GM08714 (cell line): Measurements from ENCODE around the gene XPR1.
"Not testable (repeated sequence)": the region's sequence is repeated elsewhere in the genome, so short reads cannot be mapped to it uniquely, and the experiment has no call there.

Experiments used
- H3K4me3 ChIP-seq: fragments of 200-500 bp; sonication (Bioruptor generic); 2 replicates; pipeline ENCODE4 v1.5.1; 2014; ENCODE audit warnings: mild to moderate bottlenecking, low read length, inconsistent platforms
- ZNF274 ChIP-seq: IDR thresholded peaks from 2 replicates; pipeline ENCODE4 v1.6.1; 2012; ENCODE audit warnings: mild to moderate bottlenecking, low read depth, low read length

Gene XPR1

GRCh38 chr1:180627411-180627810 is 4.4 kb upstream of the XPR1 start:
- H3K4me3 ChIP-seq = no peak overlapping the region
- TF ChIP-seq ZNF274 = no peak

GRCh38 chr1:180628646-180629045 is 3.2 kb upstream of the XPR1 start:
- no peak for TF ChIP-seq ZNF274
- no peak overlapping the region for H3K4me3 ChIP-seq

- no peak for TF ChIP-seq ZNF274
Observed at GRCh38 chr1:180630408-180631193, 1.2 kb upstream of the XPR1 start.

GRCh38 chr1:180631194-180631765 is 542 bp upstream of the XPR1 start:
- no peak for TF ChIP-seq ZNF274
- no peak overlapping the region; the same call in 1 of the 2 replicates for H3K4me3 ChIP-seq

More at GRCh38 chr1:180630408-180631193, 1.2 kb upstream of the XPR1 start:
- no peak overlapping the region; the same call in 1 of the 2 replicates for H3K4me3 ChIP-seq

- peak overlapping the region; percentile 84 for H3K4me3 ChIP-seq
- no peak for TF ChIP-seq ZNF274
Observed at GRCh38 chr1:180632326-180633056, 669 bp downstream of the XPR1 start.

- no peak for TF ChIP-seq ZNF274
- peak overlapping the region; percentile 84; the same call in 1 of the 2 replicates for H3K4me3 ChIP-seq
Observed at GRCh38 chr1:180633057-180634056, 1.5 kb downstream of the XPR1 start.

GRCh38 chr1:180636138-180636537 is 4.3 kb downstream of the XPR1 start:
- TF ChIP-seq ZNF274 = no peak
- no peak overlapping the region for H3K4me3 ChIP-seq

- no peak overlapping the region for H3K4me3 ChIP-seq
- no peak for TF ChIP-seq ZNF274
Observed at GRCh38 chr1:180639871-180640270, 8.0 kb downstream of the XPR1 start.

- TF ChIP-seq ZNF274 = no peak
- no peak overlapping the region for H3K4me3 ChIP-seq
Observed at GRCh38 chr1:180640531-180640949, 8.7 kb downstream of the XPR1 start.

- no peak for TF ChIP-seq ZNF274
- H3K4me3 ChIP-seq = no peak overlapping the region
Observed at GRCh38 chr1:180641662-180642061, 9.8 kb downstream of the XPR1 start.

GRCh38 chr1:180642781-180643180 is 11.0 kb downstream of the XPR1 start:
- TF ChIP-seq ZNF274 = no peak
- H3K4me3 ChIP-seq = no peak overlapping the region

GRCh38 chr1:180643693-180644092 is 11.9 kb downstream of the XPR1 start:
- no peak overlapping the region for H3K4me3 ChIP-seq
- TF ChIP-seq ZNF274 = no peak

- H3K4me3 ChIP-seq = no peak overlapping the region
- TF ChIP-seq ZNF274 = no peak
Observed at GRCh38 chr1:180644526-180645192, 12.8 kb downstream of the XPR1 start.

GRCh38 chr1:180645261-180645660 is 13.4 kb downstream of the XPR1 start:
- H3K4me3 ChIP-seq = not testable (repeated sequence)
